HepG2 (cell line): ENCODE measurements around the gene ZFP90. TPM values are rescaled to one million over a fixed set of nuclear protein-coding genes. Genes with fewer than 3 reads are reported as not detected.

Experiments used
- FOXO1 ChIP-seq: sonication (generic); formaldehyde crosslinking; IDR thresholded peaks from 2 replicates; pipeline ENCODE4 v1.4.0; 2020; ENCODE audit warnings: missing genetic modification reagents
- MAZ ChIP-seq, 2 experiments: sonication (generic) in 1 of 2; formaldehyde crosslinking in 1 of 2; IDR thresholded peaks; 2 replicates each; pipeline versions ENCODE4 v1.5.0 to v1.6.1; 2012 to 2020; ENCODE audit warnings: low read depth in 2 of 2, mild to moderate bottlenecking in 2 of 2, borderline replicate concordance in 1 of 2, improper control_type of control experiment in 1 of 2, low read length in 1 of 2, missing genetic modification reagents in 1 of 2, moderate library complexity in 1 of 2
- MLXIP ChIP-seq: sonication (generic); formaldehyde crosslinking; IDR thresholded peaks from 2 replicates; pipeline ENCODE4 v1.9.0; 2021; ENCODE audit warnings: missing genetic modification reagents, borderline replicate concordance
- MZF1 ChIP-seq: sonication (generic); formaldehyde crosslinking; IDR thresholded peaks from 2 replicates; pipeline ENCODE4 v1.8.1; 2023; ENCODE audit warnings: mild to moderate bottlenecking, missing genetic modification reagents, borderline replicate concordance
- NFKB2 ChIP-seq: sonication (generic); formaldehyde crosslinking; IDR thresholded peaks from 2 replicates; pipeline ENCODE4 v1.4.0; 2020; ENCODE audit warnings: missing genetic modification reagents, borderline replicate concordance
- PHB2 ChIP-seq: fragments of 450-650 bp; IDR thresholded peaks from 2 replicates; pipeline ENCODE4 v1.6.1; 2018; ENCODE audit not compliant: partially characterized antibody
- RAD51 ChIP-seq: fragments of 450-650 bp; IDR thresholded peaks from 2 replicates; pipeline ENCODE4 v1.6.1; 2016; ENCODE audit warnings: borderline replicate concordance
- REL ChIP-seq: sonication (generic); formaldehyde crosslinking; conservative IDR thresholded peaks from 2 replicates; pipeline ENCODE4 v1.8.0; 2022; ENCODE audit warnings: mild to moderate bottlenecking, missing genetic modification reagents, moderate library complexity
- SIN3B ChIP-seq: fragments of 150-350 bp; IDR thresholded peaks from 2 replicates; pipeline ENCODE4 v1.6.1; 2014; ENCODE audit warnings: low read length
- TFDP1 ChIP-seq: IDR thresholded peaks from 2 replicates; pipeline ENCODE4 v1.6.1; 2016; ENCODE audit warnings: missing compliant biosample characterization, missing genetic modification reagents, borderline replicate concordance
- TOE1 ChIP-seq: sonication (generic); formaldehyde crosslinking; IDR thresholded peaks from 2 replicates; pipeline ENCODE4 v1.4.0; 2020; ENCODE audit warnings: mild to moderate bottlenecking, missing genetic modification reagents
- ZNF142 ChIP-seq: sonication (generic); formaldehyde crosslinking; IDR thresholded peaks from 2 replicates; pipeline ENCODE4 v1.4.0; 2020; ENCODE audit warnings: missing genetic modification reagents
- ZNF441 ChIP-seq: sonication (generic); formaldehyde crosslinking; IDR thresholded peaks from 2 replicates; pipeline ENCODE4 v1.7.0; 2021; ENCODE audit warnings: missing genetic modification reagents, borderline replicate concordance
- ZNF550 ChIP-seq: sonication (generic); formaldehyde crosslinking; IDR thresholded peaks from 2 replicates; pipeline ENCODE4 v1.4.0; 2020; ENCODE audit warnings: mild to moderate bottlenecking, missing genetic modification reagents, borderline replicate concordance
- ZNF567 ChIP-seq: sonication (generic); formaldehyde crosslinking; IDR thresholded peaks from 2 replicates; pipeline ENCODE4 v1.8.1; 2023; ENCODE audit warnings: mild to moderate bottlenecking, missing genetic modification reagents, borderline replicate concordance
- polyA plus RNA-seq, 8 experiments: library from polyadenylated mRNA; depleted of rRNA in 3 of 8; stranded (reverse) in 7 of 8; unstranded in 1 of 8; fragments of >200 nt; fragmentation: Illumina TruSeq in 4 of 8; extraction: Trizol in 4 of 8; gene quantifications; 2 replicates each; pipeline versions ENCODE4 v1.2.1 to v1.2.3, GENCODE V29; 2011 to 2016; ENCODE audit warnings: low read depth in 4 of 8, missing spikeins in 1 of 8, mixed read lengths in 1 of 8; ENCODE audit not compliant: insufficient read depth in 1 of 8
- total RNA-seq, 5 experiments: library from RNA; depleted of rRNA; stranded (reverse); fragments of >200 nt; fragmentation: Illumina TruSeq; extraction: Trizol; gene quantifications; 2 replicates each; pipeline ENCODE4 v1.2.3, GENCODE V29; 2016; ENCODE audit warnings: low read depth in 1 of 5

The ZFP90 gene
- total and polyA plus RNA-seq, 2 of the 13 experiments (the other 11 are each of a cell fraction or from before 2014, with no cell fraction given): 17.6 to 18.9 TPM

- TF ChIP-seq MLXIP (CRISPR knock-in tag) (no peak), ZNF441 (CRISPR knock-in tag) (no peak), SIN3B (0 out of 2 replicates have a peak, but pooled peaks have one; percentile 26), PHB2 (no peak), ZNF550 (CRISPR knock-in tag) (0 out of 2 replicates have a peak, but pooled peaks have one; percentile 29), FOXO1 (peak; percentile 65; the same call in 1 of the 2 replicates), TOE1 (CRISPR knock-in tag) (no peak), TFDP1 (CRISPR knock-in tag) (peak; percentile 41; the same call in 1 of the 2 replicates), MZF1 (no peak), ZNF567 (CRISPR knock-in tag) (no peak), REL (CRISPR knock-in tag) (no peak), NFKB2 (peak; percentile 78; the same call in 1 of the 2 replicates), RAD51 (no peak), MAZ (IDR thresholded peaks at IDR 0.05; ENCODE audit: borderline replicate concordance, low read depth, low read length) (peak; percentile 74; the same call in 1 of the 2 replicates), MAZ (CRISPR knock-in tag; IDR thresholded peaks at IDR 0.05; ENCODE audit: low read depth) (0 out of 2 replicates have a peak, but pooled peaks have one; percentile 56), ZNF142 (CRISPR knock-in tag) (no peak)
Measured at GRCh38 chr16:68520649-68521086, 18.4 kb upstream of the ZFP90 start (continued).
